T-cell (primary cell): ENCODE data around the gene CPT1A. TPM values are rescaled to one million over a fixed set of nuclear protein-coding genes. Genes with fewer than 3 reads are reported as not detected.

Source experiments
- ATAC-seq, 4 experiments: fragments of 200-7000 bp in 3 of 4; fragments of 150-1000 bp in 1 of 4; cut with Tn5 transposase; replicated peaks in 1 of 4; 1 replicate in 3 of 4; 2 replicates in 1 of 4; pipeline ENCODE4 v1.10.0; 2021; ENCODE audit warnings: moderate library complexity in 3 of 4, mild to moderate bottlenecking in 2 of 4, moderate number of reproducible peaks in 1 of 4
- CTCF ChIA-PET, 2 donors: fragments of 300-600 bp; sonication (Branson Sonifier 250); formaldehyde crosslinking; loops; one replicate each; lab custom pipeline; 2022; ENCODE audit warnings: antibody characterized with exemption in 2 of 2; lab: Charles Lee
- POLR2A ChIA-PET, 2 donors: fragments of 300-600 bp; sonication (Branson Sonifier 250); formaldehyde crosslinking; loops; one replicate each; lab custom pipeline; 2022; ENCODE audit warnings: antibody characterized with exemption in 2 of 2; lab: Charles Lee
- DNase-seq, 35 experiments: peaks; one replicate each; pipeline versions ENCODE4 v3.0.0 to v3.0.0-alpha.2; 2013 to 2023
- H3K27ac ChIP-seq: one replicate; pipeline ENCODE4 v1.5.1; 2013; ENCODE audit warnings: low read length
- H3K27me3 ChIP-seq, 2 experiments: replicated peaks in 1 of 2; 1 replicate in 1 of 2; 2 replicates in 1 of 2; pipeline versions ENCODE4 v1.6.1 to v1.7.0; 2013; ENCODE audit warnings: low read length in 1 of 2, mixed read lengths in 1 of 2; ENCODE audit not compliant: control insufficient read depth in 2 of 2, insufficient read depth in 2 of 2; ENCODE audit errors: extremely low read depth in 1 of 2
- H3K36me3 ChIP-seq, 2 donors: 1 replicate in 1 of 2; 2 replicates in 1 of 2; pipeline versions ENCODE4 v1.6.1 to v1.7.0; 2013; ENCODE audit warnings: low read length in 1 of 2; ENCODE audit not compliant: control insufficient read depth in 2 of 2, insufficient read depth in 1 of 2; ENCODE audit errors: extremely low read depth in 1 of 2
- H3K4me1 ChIP-seq, 2 experiments: 1 replicate in 1 of 2; 2 replicates in 1 of 2; pipeline versions ENCODE4 v1.6.1 to v1.7.0; 2013; ENCODE audit warnings: low read length in 2 of 2, mixed read lengths in 1 of 2; ENCODE audit not compliant: insufficient read depth in 2 of 2, control insufficient read depth in 1 of 2; ENCODE audit errors: extremely low read depth in 1 of 2
- H3K4me3 ChIP-seq, 2 donors: 1 replicate in 1 of 2; 2 replicates in 1 of 2; pipeline versions ENCODE4 v1.5.1 to v1.7.0; 2013; ENCODE audit warnings: mild to moderate bottlenecking in 2 of 2, low read length in 1 of 2, moderate library complexity in 1 of 2; ENCODE audit not compliant: control insufficient read depth in 1 of 2; ENCODE audit errors: extremely low read depth in 1 of 2
- H3K9me3 ChIP-seq: 2 replicates; pipeline ENCODE4 v1.7.0; 2013
- H3K27ac Mint-ChIP-seq, 2 donors: one replicate each; pipeline ENCODE4 v1.8.0; 2020 to 2021; ENCODE audit warnings: mild to moderate bottlenecking in 2 of 2, mixed read lengths in 2 of 2
- H3K27me3 Mint-ChIP-seq, 2 donors: one replicate each; pipeline ENCODE4 v1.8.0; 2021 to 2022; ENCODE audit warnings: mixed read lengths in 2 of 2
- H3K36me3 Mint-ChIP-seq: one replicate; pipeline ENCODE4 v1.8.0; 2021; ENCODE audit warnings: mixed read lengths
- H3K4me1 Mint-ChIP-seq, 3 donors: one replicate each; pipeline ENCODE4 v1.8.0; 2020 to 2022; ENCODE audit warnings: mixed read lengths in 3 of 3, mild to moderate bottlenecking in 1 of 3
- H3K4me3 Mint-ChIP-seq, 3 donors: one replicate each; pipeline ENCODE4 v1.8.0; 2020 to 2022; ENCODE audit warnings: mild to moderate bottlenecking in 3 of 3, mixed read lengths in 3 of 3, moderate library complexity in 3 of 3
- H3K9me3 Mint-ChIP-seq, 3 donors: one replicate each; pipeline ENCODE4 v1.8.0; 2020 to 2022; ENCODE audit warnings: mixed read lengths in 3 of 3
- WGBS: methylation state at CpG from one replicate; pipeline ENCODE4 v1.1.5; 2013; ENCODE audit warnings: missing lambda C conversion rate; ENCODE audit not compliant: insufficient coverage; 5-methylcytosine and 5-hydroxymethylcytosine counted together
- total RNA-seq, 35 experiments: library from RNA in 6 of 35; stranded (reverse) in 6 of 35; fragments of 120-200 nt in 1 of 35; gene quantifications; one replicate each; pipeline versions ENCODE4 v1.2.1 to v1.2.4 and lab custom pipeline; 2013 to 2026

CPT1A gene
- total RNA-seq, 5 donors from 2014 or later (not counting 1 experiment from before 2014, with no cell fraction given): 21.2 to 44.1 (median 35.9) TPM

- peaks cover 30% of the 10 kb centered on the region for H3K36me3 Mint-ChIP-seq
- ChIA-PET POLR2A (interaction anchor here in 1 of 2 donors (0.7 kb wide), 1 partner anchor 649 kb away, joined by 6 read pairs; no protein-coding TSS in a partner anchor), CTCF (no interaction called here)
- H3K4me1 Mint-ChIP-seq: no peaks in the 10 kb centered on the region
- no peaks in the 10 kb centered on the region for H3K27me3 Mint-ChIP-seq
- no peak for ATAC-seq
- no peak overlapping the region for H3K27ac Mint-ChIP-seq
- no peaks in the 10 kb centered on the region for H3K9me3 ChIP-seq
- H3K4me1 ChIP-seq: no peaks in the 10 kb centered on the region
- H3K36me3 ChIP-seq: peaks cover 0 to 43% of the 10 kb centered on the region in 2 donors
- no peaks in the 10 kb centered on the region for H3K27me3 ChIP-seq
- H3K4me3 Mint-ChIP-seq: no peak overlapping the region
- H3K27ac ChIP-seq: no peak overlapping the region
- no peaks in the 10 kb centered on the region for H3K9me3 Mint-ChIP-seq
- no CpG with 5 or more reads among the region's 8 CpGs for WGBS
- DNase-seq: no peak
- H3K4me3 ChIP-seq: no peak overlapping the region
These were observed 38.0 kb downstream of the CPT1A start for GRCh38 chr11:68803766-68804165.

DNA sequence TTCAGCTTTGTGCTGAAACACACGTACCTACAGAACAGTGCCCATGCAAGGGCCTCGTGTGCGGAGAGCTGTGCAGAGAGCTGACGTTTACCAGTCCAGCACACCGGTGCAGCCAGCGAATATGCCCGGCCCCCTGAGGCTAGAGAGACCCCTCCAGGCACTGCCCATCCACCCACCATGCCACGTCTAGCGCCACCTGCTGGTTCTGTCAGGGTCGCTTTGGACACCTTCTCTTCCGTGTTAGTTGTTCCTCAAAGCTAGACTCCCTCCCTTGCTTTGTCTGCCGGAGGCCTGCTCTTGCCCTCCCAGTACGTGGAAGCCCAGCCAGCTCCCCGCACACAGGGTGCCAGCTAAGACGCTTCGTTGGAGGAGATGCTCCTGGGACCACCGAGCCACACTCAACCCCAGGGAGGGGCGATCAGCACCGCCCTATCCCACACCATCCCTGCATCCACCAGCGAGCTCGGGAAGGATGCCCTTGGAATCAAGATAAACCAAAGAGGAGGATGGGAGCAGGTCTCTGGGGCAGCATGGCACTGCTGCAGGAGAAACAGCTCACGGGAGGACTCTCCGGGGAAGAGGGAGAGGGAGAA is 43.4 kb downstream of the CPT1A start:
- POLR2A ChIA-PET: no interaction called here
- peak in 1 of 4 experiments; percentile 40 for ATAC-seq

GRCh38 chr11:68796801-68797200 is 44.9 kb downstream of the CPT1A start:
- Histone ChIP-seq H3K9me3 (no peaks in the 10 kb centered on the region), H3K36me3 (peaks cover 0 to 62% of the 10 kb centered on the region in 2 donors), H3K4me1 (no peaks in the 10 kb centered on the region), H3K27ac (no peak overlapping the region), H3K4me3 (no peak overlapping the region), H3K27me3 (no peaks in the 10 kb centered on the region)
- Mint-ChIP-seq H3K36me3 (peaks cover 40% of the 10 kb centered on the region), H3K9me3 (no peaks in the 10 kb centered on the region), H3K4me1 (no peaks in the 10 kb centered on the region), H3K4me3 (no peak overlapping the region), H3K27me3 (no peaks in the 10 kb centered on the region), H3K27ac (no peak overlapping the region)
- ATAC-seq (no peak), DNase-seq (no peak)
- POLR2A ChIA-PET: no interaction called here
- 97% methylated on average over 12 of the region's 19 CpGs for WGBS
- CTCF ChIA-PET: interaction anchor here in 1 of 2 donors (0.6 kb wide), 1 partner anchor 45 kb away, joined by 3 read pairs; the partner anchor contains the start of gene CPT1A

More for the DNA sequence above, 43.4 kb downstream of the CPT1A start:
- no peak overlapping the region for H3K27ac ChIP-seq
- Mint-ChIP-seq H3K4me1 (no peaks in the 10 kb centered on the region), H3K36me3 (peaks cover 41% of the 10 kb centered on the region), H3K4me3 (no peak overlapping the region), H3K9me3 (no peaks in the 10 kb centered on the region), H3K27ac (no peak overlapping the region), H3K27me3 (no peaks in the 10 kb centered on the region)
- peaks cover 0 to 61% of the 10 kb centered on the region in 2 donors for H3K36me3 ChIP-seq
- peak in 28 of 35 experiments; percentile 5 to 64 (median 28) for DNase-seq
- no peaks in the 10 kb centered on the region for H3K4me1 ChIP-seq
- 80% methylated on average over 16 of the region's 23 CpGs for WGBS
- no peaks in the 10 kb centered on the region for H3K9me3 ChIP-seq
- H3K4me3 ChIP-seq: no peak overlapping the region
- H3K27me3 ChIP-seq: no peaks in the 10 kb centered on the region
- CTCF ChIA-PET: interaction anchor here in 1 of 2 donors (0.9 to 1.3 kb wide), 3 partner anchors 45 to 214 kb away, joined by 3 to 5 read pairs (median 4); no protein-coding TSS in a partner anchor

GRCh38 chr11:68792400-68792966 is 49.2 kb downstream of the CPT1A start:
- Histone ChIP-seq H3K27me3 (no peaks in the 10 kb centered on the region), H3K4me1 (no peaks in the 10 kb centered on the region), H3K4me3 (no peak overlapping the region), H3K27ac (no peak overlapping the region), H3K9me3 (no peaks in the 10 kb centered on the region), H3K36me3 (peaks cover 0 to 55% of the 10 kb centered on the region in 2 donors)
- ChIA-PET POLR2A (no interaction called here), CTCF (no interaction called here)
- whole genome bisulfite sequencing: 95% methylated on average over 17 of the region's 18 CpGs
- Mint-ChIP-seq H3K27ac (no peak overlapping the region), H3K36me3 (peaks cover 37% of the 10 kb centered on the region), H3K27me3 (no peaks in the 10 kb centered on the region), H3K4me1 (no peaks in the 10 kb centered on the region), H3K9me3 (no peaks in the 10 kb centered on the region), H3K4me3 (no peak overlapping the region)
- DNase-seq: no peak
- ATAC-seq: no peak

DNA sequence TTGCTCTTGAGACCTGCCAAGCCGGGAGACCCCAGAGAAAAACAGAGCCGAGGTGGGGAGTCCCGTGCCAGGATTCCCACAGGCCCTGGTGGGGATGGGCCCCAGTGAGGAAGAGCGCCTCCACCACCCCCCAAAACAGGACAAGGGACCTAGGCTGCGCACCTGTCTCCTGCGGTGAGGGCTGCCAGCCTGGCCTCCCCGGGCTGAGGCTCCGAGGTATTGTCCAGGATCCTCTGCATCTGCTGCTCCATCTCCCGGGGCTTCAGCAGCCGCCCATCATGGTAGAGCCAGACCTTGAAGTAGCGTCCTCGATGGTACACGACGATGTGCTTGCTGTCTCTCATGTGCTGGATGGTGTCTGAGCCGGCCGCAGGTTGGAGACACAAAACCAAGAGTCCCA is 57.1 kb downstream of the CPT1A start:
- 94% methylated on average over 13 of the region's 16 CpGs for WGBS
- no peaks in the 10 kb centered on the region for H3K4me1 ChIP-seq
- no peak overlapping the region for H3K4me3 ChIP-seq
- Mint-ChIP-seq H3K27me3 (no peaks in the 10 kb centered on the region), H3K4me1 (no peaks in the 10 kb centered on the region), H3K27ac (no peak overlapping the region), H3K36me3 (peaks cover 46% of the 10 kb centered on the region), H3K9me3 (no peaks in the 10 kb centered on the region), H3K4me3 (no peak overlapping the region)
- no peak overlapping the region for H3K27ac ChIP-seq
- no peak for ATAC-seq
- no peaks in the 10 kb centered on the region for H3K27me3 ChIP-seq
- ChIA-PET CTCF (interaction anchor here in 1 of 2 donors (0.7 kb wide), 1 partner anchor 23 kb away, joined by 9 read pairs; no protein-coding TSS in a partner anchor), POLR2A (no interaction called here)
- no peak for DNase-seq
- H3K9me3 ChIP-seq: no peaks in the 10 kb centered on the region
- H3K36me3 ChIP-seq: peaks cover 0 to 54% of the 10 kb centered on the region in 2 donors

GRCh38 chr11:68783216-68783821 is 58.4 kb downstream of the CPT1A start:
- H3K4me1 Mint-ChIP-seq: no peaks in the 10 kb centered on the region
- CTCF ChIA-PET: no interaction called here

More at GRCh38 chr11:68783216-68783821, 58.4 kb downstream of the CPT1A start:
- 94% methylated on average over 15 of the region's 16 CpGs for WGBS
- DNase-seq: no peak
- ATAC-seq: no peak
- no peak overlapping the region for H3K4me3 Mint-ChIP-seq
- POLR2A ChIA-PET: no interaction called here
- no peak overlapping the region for H3K27ac Mint-ChIP-seq
- Histone ChIP-seq H3K36me3 (peaks cover 0 to 58% of the 10 kb centered on the region in 2 donors), H3K4me1 (no peaks in the 10 kb centered on the region), H3K4me3 (no peak overlapping the region), H3K27ac (no peak overlapping the region), H3K9me3 (no peaks in the 10 kb centered on the region), H3K27me3 (no peaks in the 10 kb centered on the region)
- no peaks in the 10 kb centered on the region for H3K9me3 Mint-ChIP-seq
- H3K27me3 Mint-ChIP-seq: no peaks in the 10 kb centered on the region
- peaks cover 49% of the 10 kb centered on the region for H3K36me3 Mint-ChIP-seq
